GM19455 (cell line): ENCODE results near the gene DCANP1.

ENCODE experiments used
- ATAC-seq: cut with Tn5 transposase; IDR thresholded peaks from one replicate; pipeline ENCODE4 v1.9.1; 2021; ENCODE audit not compliant: unreplicated experiment

Gene DCANP1

DNA sequence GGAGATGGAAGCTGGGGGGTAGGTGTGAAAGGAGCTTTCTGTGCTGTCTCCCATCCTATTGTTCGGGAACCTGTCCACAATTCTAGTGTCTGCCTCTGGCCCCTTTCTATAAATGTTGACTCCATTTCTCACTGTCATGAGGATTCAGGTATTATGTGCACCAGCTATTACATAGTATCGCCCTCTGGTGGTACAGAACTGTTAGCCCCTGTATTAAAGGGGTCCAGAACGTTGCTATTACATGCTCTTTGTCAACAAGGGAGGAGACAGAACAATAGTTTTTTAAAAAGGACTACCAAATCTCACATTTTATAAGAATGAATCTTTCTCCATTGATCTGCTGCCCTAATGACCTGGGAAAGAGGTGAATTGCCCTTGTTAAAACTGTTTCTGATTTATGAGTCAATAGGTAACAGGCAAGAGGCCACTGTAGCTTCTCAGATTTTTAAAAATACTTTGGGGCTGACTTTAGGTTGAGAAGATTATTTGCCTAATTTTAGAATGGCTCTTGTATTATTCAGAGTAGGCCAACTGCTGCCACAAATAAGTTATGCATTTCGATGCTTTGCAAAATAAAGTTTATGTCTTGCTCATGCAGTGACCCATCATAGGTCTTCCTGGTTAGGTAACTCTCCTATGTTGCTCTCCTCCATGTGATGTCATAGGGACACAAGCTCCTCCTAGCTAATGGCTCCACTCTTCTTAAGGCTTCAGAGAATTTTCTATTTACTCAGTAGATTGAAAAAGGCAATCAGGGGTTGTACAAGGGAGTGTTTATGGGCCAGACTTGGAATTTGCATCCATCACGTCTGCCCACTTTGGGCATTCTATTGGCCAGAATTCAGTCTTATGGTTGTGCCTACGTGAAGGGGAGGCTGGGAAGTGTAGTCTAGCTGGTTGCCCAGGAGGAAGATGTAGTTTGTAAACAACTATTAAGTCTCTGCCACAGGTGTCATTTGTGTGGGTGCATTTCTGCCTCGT is 20.8 kb downstream of the DCANP1 start:
- ATAC-seq, result no peak

DNA sequence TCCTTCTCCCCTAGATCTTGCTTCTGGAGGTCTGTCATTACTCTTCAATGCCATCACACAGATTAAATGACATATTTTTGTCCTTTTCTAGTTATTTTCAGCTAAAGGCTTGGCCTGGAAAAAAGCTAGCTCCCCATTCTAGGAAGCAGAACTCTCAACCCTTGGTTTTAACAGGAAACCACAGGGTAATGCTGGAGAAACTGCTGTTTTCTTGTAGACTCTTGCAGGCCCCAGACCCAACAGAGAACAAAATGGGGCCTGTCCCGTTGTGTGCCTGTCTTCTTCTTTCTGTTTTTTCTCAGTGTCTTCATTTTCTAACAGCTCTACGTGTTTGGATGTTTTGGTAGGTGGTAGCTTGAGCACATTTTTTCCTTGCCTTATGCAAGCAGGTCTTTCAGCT is 21.5 kb downstream of the DCANP1 start:
- no peak for ATAC-seq

DNA sequence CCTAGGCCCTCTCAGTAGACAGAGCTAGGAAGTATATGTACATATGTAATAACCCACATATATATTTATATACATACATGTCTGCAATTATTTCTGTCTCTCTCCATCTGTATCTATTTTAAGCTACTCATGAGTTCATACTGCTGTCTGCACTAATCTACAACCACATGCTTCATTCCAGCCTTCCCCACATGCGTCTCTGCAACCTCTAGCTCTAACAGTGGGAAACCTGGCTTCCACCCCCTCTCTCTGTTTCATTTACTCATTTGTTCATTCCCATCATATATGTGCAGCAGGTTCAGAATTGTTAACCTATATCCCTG is 23.3 kb downstream of the DCANP1 start:
- ATAC-seq, result no peak

DNA sequence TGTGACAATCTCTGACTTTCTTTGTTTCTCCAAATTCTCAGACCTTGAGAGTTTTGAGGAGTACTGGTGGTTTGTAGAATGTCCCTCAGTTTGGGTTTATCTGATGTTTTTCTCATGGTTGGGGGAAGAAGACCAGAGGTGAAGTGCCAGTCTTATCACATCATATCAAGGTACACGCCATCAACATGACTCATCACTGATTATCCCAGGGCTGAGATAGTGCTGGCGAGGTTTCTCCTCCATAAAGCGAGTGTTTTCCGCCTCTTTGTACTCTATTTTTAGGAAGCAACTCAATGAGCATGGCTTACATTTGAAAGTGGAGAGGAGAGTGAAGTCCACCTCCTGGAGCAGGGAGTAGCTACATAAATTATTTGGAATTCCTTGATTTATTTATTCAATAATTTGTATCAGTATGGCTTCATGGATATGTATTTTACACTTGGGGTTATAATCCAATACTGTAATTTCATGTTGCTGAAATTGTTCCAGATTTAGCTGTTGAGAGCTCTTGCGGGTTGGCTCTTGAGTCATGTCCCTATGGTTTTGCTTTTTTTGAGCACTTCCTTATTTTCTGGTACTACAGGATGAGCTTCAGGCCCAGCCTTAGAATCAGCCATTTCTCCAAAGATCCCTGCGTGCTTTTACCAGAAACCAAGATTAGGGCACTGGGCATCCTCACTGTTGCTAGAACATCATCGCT is 23.9 kb downstream of the DCANP1 start:
- ATAC-seq, result no peak

DNA sequence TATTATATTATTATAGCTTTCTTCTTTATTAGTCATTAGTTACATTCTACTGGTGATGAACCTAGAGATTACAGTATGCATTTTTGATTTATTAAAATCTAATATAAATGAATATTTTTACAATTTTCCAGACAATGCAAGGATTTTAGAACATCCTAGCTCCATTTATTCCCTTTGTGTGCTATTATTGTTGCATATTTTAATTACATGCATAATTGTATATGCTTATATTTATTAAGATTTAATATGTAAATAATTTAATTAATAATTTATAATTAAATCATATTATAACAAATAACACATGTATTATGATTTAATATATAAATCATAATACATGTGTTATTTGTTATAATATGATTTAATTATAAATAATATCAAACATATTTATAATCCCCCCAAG is 24.7 kb downstream of the DCANP1 start:
- ATAC-seq, result no peak

DNA sequence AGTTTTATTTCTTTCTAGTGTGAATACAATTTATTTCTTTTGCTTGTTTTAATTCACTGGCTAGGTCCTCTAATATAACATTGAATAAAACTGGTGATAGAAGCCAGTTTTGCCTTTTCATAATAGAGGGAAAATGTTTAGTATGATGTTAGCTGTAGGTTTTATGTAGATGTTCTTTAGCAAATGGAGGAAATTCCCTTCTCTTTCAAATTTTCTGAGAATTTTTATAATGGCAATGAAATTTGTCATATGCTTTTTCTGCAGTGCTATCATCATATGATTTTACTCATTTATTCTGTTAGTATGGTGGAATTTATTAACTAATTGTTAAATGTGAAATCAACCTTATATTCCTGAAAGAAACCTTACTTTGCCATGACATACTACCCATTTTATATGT is 30.1 kb downstream of the DCANP1 start:
- no peak for ATAC-seq

DNA sequence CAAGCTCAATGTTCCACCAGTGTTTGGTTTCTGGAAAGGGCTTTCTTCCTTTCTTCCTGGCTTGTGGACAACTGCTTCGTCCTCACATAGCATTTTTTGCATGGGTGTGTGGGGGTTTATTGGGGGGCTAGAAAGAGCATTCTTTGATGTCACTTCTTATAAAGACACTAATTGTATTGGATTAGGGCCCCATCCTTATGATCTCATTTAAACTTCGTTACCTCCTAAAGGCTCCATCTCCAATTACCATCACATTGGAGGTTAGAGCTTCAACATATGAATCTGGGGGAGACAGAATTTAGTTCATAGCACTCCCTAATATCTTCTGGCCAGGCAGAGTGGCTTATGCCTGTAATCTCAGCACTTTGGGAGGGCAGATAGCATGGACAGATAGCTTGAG is 42.1 kb downstream of the DCANP1 start:
- no peak for ATAC-seq

DNA sequence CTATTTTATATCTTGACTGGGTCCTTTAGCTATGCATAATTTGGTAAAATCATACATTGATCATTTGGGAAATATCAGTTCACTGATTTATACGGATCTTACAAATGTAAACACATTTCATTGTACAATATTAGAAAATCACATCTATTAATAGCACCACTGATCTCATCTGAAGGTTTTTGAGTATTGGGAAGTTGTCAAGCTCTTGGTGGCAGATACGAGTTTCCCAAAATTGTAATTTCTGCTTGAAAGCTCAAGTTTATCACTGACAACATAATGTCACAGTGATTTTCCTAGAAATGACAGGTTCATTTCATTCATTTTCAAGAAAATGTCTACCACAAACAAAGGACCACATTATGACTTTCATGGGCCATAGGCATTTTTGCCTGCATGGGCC is 45.1 kb downstream of the DCANP1 start:
- ATAC-seq, result no peak

DNA sequence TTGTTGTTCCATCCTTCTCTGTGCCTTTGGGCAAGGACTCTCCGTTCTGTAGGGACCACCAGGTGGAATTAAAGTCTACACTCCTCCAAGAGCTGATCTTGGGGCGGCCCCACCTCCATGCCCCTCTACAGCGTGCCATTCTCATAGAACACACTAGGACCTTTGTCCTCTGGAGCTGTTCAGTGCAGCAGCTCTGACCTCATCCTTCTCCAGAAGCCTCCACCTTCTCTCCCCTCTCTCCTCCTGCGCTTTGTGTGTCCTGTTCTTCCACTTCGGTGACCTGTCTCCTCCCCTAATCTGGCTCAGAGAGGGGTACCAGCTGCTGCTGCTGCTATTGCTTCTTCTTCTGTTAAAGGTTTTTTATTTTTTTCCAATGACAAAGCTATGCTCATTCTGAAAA is 46.3 kb downstream of the DCANP1 start:
- no peak for ATAC-seq

DNA sequence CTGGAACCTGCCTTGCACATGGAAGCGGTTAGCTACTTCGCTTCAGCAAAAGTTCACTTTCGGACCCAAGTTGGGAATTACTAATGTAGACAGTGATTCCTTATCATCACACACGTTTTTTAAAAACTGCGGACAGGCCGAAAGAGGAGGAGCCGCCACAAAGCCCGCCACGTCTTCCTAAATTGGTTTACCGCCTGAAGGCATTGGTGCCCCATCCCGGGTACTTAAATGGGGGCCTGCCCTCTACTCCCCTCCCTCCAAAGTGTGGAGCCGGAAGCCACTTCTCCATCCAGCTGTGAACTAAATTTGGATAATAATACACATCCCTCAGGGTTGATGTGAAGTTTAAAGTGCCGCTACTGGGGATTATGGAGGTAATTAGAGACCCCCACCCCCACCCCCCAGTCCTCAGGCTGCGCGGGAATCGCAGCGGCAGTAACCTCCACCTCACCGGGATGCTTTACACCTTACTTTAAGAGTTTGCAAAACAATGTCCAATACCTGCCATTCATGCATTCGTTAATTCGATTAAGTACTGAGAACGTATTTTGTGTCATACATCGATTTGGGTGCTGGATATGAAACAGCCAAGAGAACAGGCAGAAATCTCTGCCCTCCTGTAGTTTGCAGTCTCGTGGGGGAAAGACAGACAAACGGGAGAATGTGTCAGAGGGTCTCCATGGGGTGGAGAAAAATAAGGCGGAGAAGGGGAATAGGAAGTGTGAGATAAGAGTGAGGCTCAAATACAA is 47.2 kb downstream of the DCANP1 start:
- ATAC-seq, result no peak

DNA sequence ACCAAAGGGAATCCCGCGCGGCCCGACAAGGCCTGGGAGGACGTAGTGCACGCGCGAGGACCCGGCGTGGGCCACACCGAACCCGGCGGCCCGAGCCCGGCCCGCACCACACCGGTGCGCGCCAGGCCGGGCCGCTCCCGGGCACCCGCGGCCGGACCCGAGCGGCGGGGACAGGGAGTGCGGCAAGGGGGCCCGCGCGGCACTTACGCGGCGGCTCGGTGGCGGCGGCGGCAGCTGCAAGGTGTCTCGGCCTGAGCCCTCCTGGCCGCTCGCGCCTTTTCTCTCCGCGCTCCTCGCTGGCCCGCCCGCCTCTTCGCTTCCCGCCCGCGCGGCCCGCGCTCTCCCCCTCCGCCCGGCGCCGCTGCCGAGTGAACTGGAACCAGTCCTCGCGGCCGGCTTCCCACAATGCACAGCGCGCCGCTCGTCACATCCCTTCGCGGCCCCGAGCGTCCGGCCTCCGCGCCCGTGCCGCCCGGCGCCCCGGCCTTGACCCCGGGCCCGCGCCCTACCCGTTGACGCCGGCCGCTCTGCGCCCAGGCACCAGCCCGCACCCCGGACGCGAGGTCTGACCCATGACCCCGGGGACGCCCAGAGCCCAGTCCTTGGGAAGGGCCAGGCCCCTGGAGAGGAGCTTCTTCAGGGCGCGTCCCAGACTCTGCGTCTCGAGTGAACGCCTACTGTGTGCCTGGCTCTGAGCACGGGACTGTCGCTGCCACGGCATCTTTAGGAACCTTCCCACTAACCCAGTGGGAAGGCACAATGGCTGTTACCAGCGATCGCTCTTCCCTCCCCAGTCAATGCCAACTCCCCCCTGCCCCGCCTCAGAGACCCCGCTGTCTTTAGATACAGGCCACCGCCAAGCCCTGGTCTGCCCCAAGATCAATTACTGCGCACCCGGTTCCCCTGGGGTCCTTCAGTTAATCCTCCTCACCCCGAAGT is 48.0 kb downstream of the DCANP1 start, which contains the start of gene MACROH2A1:
Gene MACROH2A1, minus strand, starts transcription at position 377 of the 939 bp plus-strand sequence. CDS start 10,138 bp downstream, outside the sequence.
- ATAC-seq, result peak; percentile 87

DNA sequence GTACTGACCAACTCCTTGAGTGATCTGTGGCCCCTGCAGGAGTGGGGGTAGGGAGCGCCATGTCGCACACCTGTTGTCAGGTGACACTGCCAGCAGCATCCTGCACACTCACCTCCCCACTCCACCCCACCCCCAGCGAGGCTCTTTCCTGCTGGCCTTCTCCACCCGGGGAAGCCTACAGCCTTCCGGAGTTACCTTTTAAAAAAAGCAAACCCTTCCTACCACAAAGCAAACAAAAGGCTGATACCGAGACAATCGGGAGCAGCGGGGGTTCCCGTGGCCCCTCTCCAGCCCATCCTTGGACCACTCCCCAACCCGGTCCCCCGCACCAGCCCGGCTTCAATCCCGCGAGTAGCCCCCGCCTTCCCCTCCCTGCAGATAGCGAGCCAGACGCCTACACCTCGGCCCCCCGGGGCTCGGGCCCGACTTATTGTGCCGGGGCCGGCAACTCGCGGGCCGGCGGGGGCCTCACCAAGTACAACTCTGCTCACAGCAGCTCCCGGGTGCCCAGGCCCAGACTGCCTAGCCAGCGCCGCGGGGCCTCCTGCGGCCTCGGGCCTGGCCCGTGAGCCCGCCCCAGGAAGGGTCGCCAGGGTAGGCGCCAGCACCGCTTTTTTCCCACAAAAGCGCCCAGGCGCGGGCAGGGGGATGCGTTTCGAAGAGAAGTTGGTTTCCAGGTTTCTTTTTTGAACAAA is 48.8 kb downstream of the DCANP1 start:
- peak; percentile 45 for ATAC-seq

DNA sequence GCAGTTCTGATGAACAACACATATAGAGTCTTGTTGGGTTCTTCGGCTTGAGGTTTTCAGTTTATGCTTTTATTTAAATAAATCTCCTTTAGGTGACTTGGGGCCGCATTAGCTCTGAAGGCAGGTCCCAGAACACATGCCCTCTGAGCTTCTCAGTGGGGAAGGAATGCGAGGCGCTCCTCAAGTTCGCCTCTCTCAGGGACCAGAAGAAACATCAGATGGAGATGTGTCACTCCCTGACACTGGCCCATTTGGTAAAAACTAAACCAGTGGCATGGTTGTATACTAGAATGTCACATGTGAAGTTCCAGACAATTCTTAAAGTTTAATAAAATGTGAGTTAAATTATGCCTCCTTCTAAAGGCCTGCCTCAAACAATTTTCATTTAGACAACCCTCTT is 50.1 kb downstream of the DCANP1 start:
- ATAC-seq, result no peak

DNA sequence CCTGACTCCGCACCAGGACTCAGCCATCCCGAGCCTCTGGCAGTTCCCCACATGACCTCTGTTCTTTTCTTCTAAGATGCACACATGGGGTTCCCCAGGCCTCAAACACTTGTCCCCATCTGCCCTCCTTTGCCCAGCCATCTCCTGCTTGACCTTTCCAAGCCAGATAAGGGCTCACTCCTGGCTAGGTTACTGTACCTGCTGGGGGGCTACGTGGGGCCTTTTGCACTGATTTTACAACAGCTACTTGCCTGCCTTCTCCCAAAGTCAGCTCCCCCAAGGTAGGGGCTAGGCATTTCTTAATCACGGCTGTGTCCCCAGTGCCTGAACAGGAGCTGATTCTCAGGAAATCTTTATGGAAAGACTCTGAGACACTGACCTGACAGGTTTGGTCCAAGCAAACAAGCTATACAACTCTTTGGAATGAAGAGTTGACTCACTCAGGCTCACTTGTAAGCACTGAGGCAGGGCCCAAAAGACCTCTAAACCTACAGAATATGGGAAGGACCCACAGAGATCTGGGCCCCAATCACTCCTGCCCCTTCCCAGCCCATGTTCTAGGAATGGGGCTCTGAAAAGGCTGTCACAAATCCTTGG is 50.6 kb downstream of the DCANP1 start:
- no peak for ATAC-seq

DNA sequence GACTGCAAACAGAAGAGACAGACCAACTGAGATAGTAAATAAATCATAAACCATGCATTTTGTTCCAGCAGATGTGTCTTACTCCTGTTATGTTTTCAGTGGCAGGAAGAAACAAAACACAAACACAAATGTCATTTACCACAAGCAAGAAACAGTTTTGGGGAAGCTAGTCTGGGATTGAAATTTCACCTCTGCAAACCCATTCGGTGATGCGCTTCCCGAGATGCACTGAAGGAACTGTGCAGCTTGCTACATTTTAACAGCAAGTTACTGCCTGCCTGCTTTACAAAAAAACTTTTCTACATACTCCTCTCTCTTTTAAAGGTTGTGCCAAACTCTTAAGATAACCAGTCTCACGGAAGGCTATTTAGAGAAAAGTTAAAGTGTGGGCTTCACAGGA is 51.3 kb downstream of the DCANP1 start:
- ATAC-seq, result no peak

DNA sequence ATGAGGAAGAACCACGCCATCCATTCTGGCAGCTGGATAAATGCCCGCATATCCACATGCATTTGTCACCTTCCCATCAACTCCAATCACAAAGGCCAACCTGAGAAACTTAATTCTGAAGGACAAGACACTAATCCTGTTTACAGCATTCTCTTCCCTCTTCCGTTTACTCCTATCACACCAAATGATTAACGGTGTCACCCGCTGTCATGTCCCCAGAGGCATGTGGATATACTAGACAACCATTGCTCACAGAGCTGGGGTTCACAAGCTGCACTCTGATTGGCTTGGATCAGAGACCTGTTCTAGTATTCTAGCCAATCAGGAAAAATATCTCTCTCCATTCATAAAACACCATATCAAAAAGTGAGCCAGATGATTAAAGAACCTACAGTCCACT is 51.7 kb downstream of the DCANP1 start:
- no peak for ATAC-seq
